ENCODE results near the gene DCTD. TPM values are rescaled to one million over a fixed set of nuclear protein-coding genes. Genes with fewer than 3 reads are reported as not detected.

Gene DCTD
- total RNA-seq, 1 donor: 110 TPM

- Histone ChIP-seq H3K4me1 (ENCODE audit: insufficient read depth, low read length) (peaks cover 5% of the 10 kb centered on the region), H3K79me2 (ENCODE audit: insufficient read depth, low read length) (no peaks in the 10 kb centered on the region), H3K27me3 (ENCODE audit: insufficient read depth, low read length) (no peaks in the 10 kb centered on the region), H4K20me1 (ENCODE audit: insufficient read depth, low read length) (no peaks in the 10 kb centered on the region), H3K4me2 (ENCODE audit: insufficient read depth, low read length) (no peak overlapping the region), H3K36me3 (ENCODE audit: insufficient read depth, low read length) (peaks cover 37% of the 10 kb centered on the region), H3K9me3 (ENCODE audit: low read depth, low read length) (no peaks in the 10 kb centered on the region), H3K4me3 (ENCODE audit: insufficient read depth, low read length) (no peak overlapping the region), H2AFZ (ENCODE audit: low read length) (no peak overlapping the region), H3K27ac (ENCODE audit: low read depth, low read length) (no peak overlapping the region)
- DNase-seq (ENCODE audit: insufficient read length, low spot score, missing footprints): no peak
- no peak for TF ChIP-seq CTCF (IDR thresholded peaks at IDR 0.05; ENCODE audit: extremely low read depth, low read depth, low read length)
These were observed 32.0 kb downstream of the DCTD start for GRCh38 chr4:182885022-182885737.

GRCh38 chr4:182884040-182884439 is 33.1 kb downstream of the DCTD start:
- Histone ChIP-seq H2AFZ (ENCODE audit: low read length) (no peak overlapping the region), H3K4me2 (ENCODE audit: insufficient read depth, low read length) (no peak overlapping the region), H3K9me3 (ENCODE audit: low read depth, low read length) (no peaks in the 10 kb centered on the region), H3K27ac (ENCODE audit: low read depth, low read length) (no peak overlapping the region), H3K4me3 (ENCODE audit: insufficient read depth, low read length) (no peak overlapping the region), H3K79me2 (ENCODE audit: insufficient read depth, low read length) (no peaks in the 10 kb centered on the region), H3K4me1 (ENCODE audit: insufficient read depth, low read length) (peaks cover 6% of the 10 kb centered on the region), H4K20me1 (ENCODE audit: insufficient read depth, low read length) (no peaks in the 10 kb centered on the region), H3K36me3 (ENCODE audit: insufficient read depth, low read length) (peaks cover 26% of the 10 kb centered on the region), H3K27me3 (ENCODE audit: insufficient read depth, low read length) (no peaks in the 10 kb centered on the region)
- DNase-seq (ENCODE audit: insufficient read length, low spot score, missing footprints): no peak
- TF ChIP-seq CTCF (IDR thresholded peaks at IDR 0.05; ENCODE audit: extremely low read depth, low read depth, low read length): no peak

- H4K20me1 ChIP-seq (ENCODE audit: insufficient read depth, low read length): no peaks in the 10 kb centered on the region
- no peak overlapping the region for H2AFZ ChIP-seq (ENCODE audit: low read length)
- H3K36me3 ChIP-seq (ENCODE audit: insufficient read depth, low read length): peaks cover 19% of the 10 kb centered on the region
- no peaks in the 10 kb centered on the region for H3K79me2 ChIP-seq (ENCODE audit: insufficient read depth, low read length)
- peaks cover 6% of the 10 kb centered on the region for H3K4me1 ChIP-seq (ENCODE audit: insufficient read depth, low read length)
- no peak overlapping the region for H3K4me3 ChIP-seq (ENCODE audit: insufficient read depth, low read length)
- H3K4me2 ChIP-seq (ENCODE audit: insufficient read depth, low read length): no peak overlapping the region
- H3K9me3 ChIP-seq (ENCODE audit: low read depth, low read length): no peaks in the 10 kb centered on the region
- TF ChIP-seq CTCF (IDR thresholded peaks at IDR 0.05; ENCODE audit: extremely low read depth, low read depth, low read length): no peak
- no peaks in the 10 kb centered on the region for H3K27me3 ChIP-seq (ENCODE audit: insufficient read depth, low read length)
- H3K27ac ChIP-seq (ENCODE audit: low read depth, low read length): no peak overlapping the region
- DNase-seq (ENCODE audit: insufficient read length, low spot score, missing footprints): no peak
These were observed 33.8 kb downstream of the DCTD start for GRCh38 chr4:182883351-182883750.

GRCh38 chr4:182881914-182882313 is 35.3 kb downstream of the DCTD start:
- Histone ChIP-seq H2AFZ (ENCODE audit: low read length) (no peak overlapping the region), H3K27ac (ENCODE audit: low read depth, low read length) (no peak overlapping the region), H3K4me3 (ENCODE audit: insufficient read depth, low read length) (no peak overlapping the region), H4K20me1 (ENCODE audit: insufficient read depth, low read length) (no peaks in the 10 kb centered on the region), H3K27me3 (ENCODE audit: insufficient read depth, low read length) (no peaks in the 10 kb centered on the region), H3K79me2 (ENCODE audit: insufficient read depth, low read length) (no peaks in the 10 kb centered on the region), H3K4me2 (ENCODE audit: insufficient read depth, low read length) (no peak overlapping the region), H3K4me1 (ENCODE audit: insufficient read depth, low read length) (peaks cover 6% of the 10 kb centered on the region), H3K36me3 (ENCODE audit: insufficient read depth, low read length) (peaks cover 9% of the 10 kb centered on the region), H3K9me3 (ENCODE audit: low read depth, low read length) (no peaks in the 10 kb centered on the region)
- TF ChIP-seq CTCF (IDR thresholded peaks at IDR 0.05; ENCODE audit: extremely low read depth, low read depth, low read length): no peak
- no peak for DNase-seq (ENCODE audit: insufficient read length, low spot score, missing footprints)

Measured in osteoblast (primary cell).